Nucleus accumbens (tissue), 56 donors: ENCODE results near the gene RAB27B.

Source experiments
- DNase-seq, 56 donors: peaks; one replicate each; lab custom pipeline; 2025; lab: John Stamatoyannopoulos, UW

RAB27B gene

GRCh38 chr18:54906331-54907185, 78.3 kb downstream of the RAB27B start:
- DNase-seq, result no peak

GRCh38 chr18:54909538-54909937, 81.3 kb downstream of the RAB27B start:
- DNase-seq, result no peak

GRCh38 chr18:54910161-54910919, 82.1 kb downstream of the RAB27B start:
- DNase-seq, result no peak

GRCh38 chr18:54911551-54911950, 83.3 kb downstream of the RAB27B start:
- no peak for DNase-seq

GRCh38 chr18:54914816-54915215, 86.5 kb downstream of the RAB27B start:
- DNase-seq, result no peak

- no peak for DNase-seq
These were observed 88.2 kb downstream of the RAB27B start for GRCh38 chr18:54916507-54916906.

- DNase-seq, result no peak
These were observed 89.8 kb downstream of the RAB27B start for GRCh38 chr18:54918060-54918459.

GRCh38 chr18:54919412-54919811, 91.1 kb downstream of the RAB27B start:
- no peak for DNase-seq

- DNase-seq, result no peak
These were observed 95.2 kb downstream of the RAB27B start for GRCh38 chr18:54923339-54923956.

GRCh38 chr18:54924948-54925347, 96.7 kb downstream of the RAB27B start:
- no peak for DNase-seq

GRCh38 chr18:54926593-54927325, 98.5 kb downstream of the RAB27B start:
- no peak for DNase-seq

- DNase-seq, result no peak
These were observed 100.0 kb downstream of the RAB27B start for GRCh38 chr18:54928236-54928635.

GRCh38 chr18:54931152-54931551, 102.9 kb downstream of the RAB27B start:
- no peak for DNase-seq

GRCh38 chr18:54932472-54932871, 104.2 kb downstream of the RAB27B start:
- no peak for DNase-seq

GRCh38 chr18:54938506-54938905, 110.2 kb downstream of the RAB27B start:
- DNase-seq, result no peak

- no peak for DNase-seq
These were observed 111.2 kb downstream of the RAB27B start for GRCh38 chr18:54939361-54939917.

- no peak for DNase-seq
These were observed 113.9 kb downstream of the RAB27B start for GRCh38 chr18:54942144-54942543.

GRCh38 chr18:54942569-54942968, 114.3 kb downstream of the RAB27B start:
- no peak for DNase-seq
